HCT116 (cell line): ENCODE measurements around the gene MEF2D.

Experiments
- CTCF ChIP-seq, 3 experiments: fragments of 200-600 bp in 1 of 3; sonication (generic) in 1 of 3; IDR thresholded peaks in 2 of 3; conservative IDR thresholded peaks in 1 of 3; 2 replicates each; pipeline ENCODE4 v1.5.1; 2012 to 2017; ENCODE audit warnings: low read depth in 2 of 3, low read length in 2 of 3, antibody characterized with exemption in 1 of 3, borderline replicate concordance in 1 of 3, control low read depth in 1 of 3, mild to moderate bottlenecking in 1 of 3, mixed read lengths in 1 of 3, mixed run types in 1 of 3, moderate library complexity in 1 of 3; ENCODE audit not compliant: insufficient read depth in 1 of 3
- ELF1 ChIP-seq: IDR thresholded peaks from 2 replicates; pipeline ENCODE4 v1.6.1; 2012; ENCODE audit warnings: low read depth, borderline replicate concordance
- EZH2 ChIP-seq: fragments of 200-600 bp; sonication (generic); IDR thresholded peaks from 2 replicates; pipeline ENCODE4 v1.6.1; 2017; ENCODE audit warnings: antibody characterized with exemption, mixed run types
- FOSL1 ChIP-seq: IDR thresholded peaks from 2 replicates; pipeline ENCODE4 v1.6.1; 2012; ENCODE audit warnings: low read depth
- TCF7L2 ChIP-seq: IDR thresholded peaks from 2 replicates; pipeline ENCODE4 v1.7.0; 2011; ENCODE audit warnings: borderline replicate concordance, inconsistent platforms; ENCODE audit not compliant: insufficient read depth, insufficient read length; ENCODE audit errors: extremely low read depth
- YY1 ChIP-seq: IDR thresholded peaks from 2 replicates; pipeline ENCODE4 v1.6.1; 2011; ENCODE audit warnings: low read length, low read depth, moderate library complexity, mild to moderate bottlenecking; ENCODE audit not compliant: insufficient replicate concordance; ENCODE audit errors: extremely low read depth
- ZNF274 ChIP-seq: fragments of 200-500 bp; sonication (Bioruptor generic); IDR thresholded peaks from 2 replicates; pipeline ENCODE4 v1.6.1; 2014; ENCODE audit warnings: mild to moderate bottlenecking, low read depth, low read length, inconsistent platforms

DNA sequence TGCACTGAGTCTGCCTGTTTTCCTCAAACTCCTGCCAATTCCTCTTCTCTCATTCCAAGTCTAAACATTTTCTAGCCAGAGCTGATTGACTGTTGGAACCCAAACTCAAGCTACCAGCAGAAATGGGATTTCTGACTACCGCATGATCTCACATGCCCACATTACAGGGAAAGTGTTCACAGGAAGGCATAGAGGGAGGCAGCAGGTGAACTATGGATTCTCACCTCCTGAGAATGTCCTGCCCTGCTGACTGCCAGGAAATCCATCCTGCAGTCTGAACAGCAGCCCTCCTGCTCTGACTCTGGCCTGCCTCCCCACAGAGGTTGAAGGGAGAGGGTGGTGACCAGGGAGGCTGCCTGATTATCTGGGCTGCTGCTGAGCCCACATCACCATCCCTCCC is 49.3 kb upstream of the MEF2D start:
- TF ChIP-seq YY1 (no peak), FOSL1 (no peak), CTCF (IDR thresholded peaks at IDR 0.05 in 2 of 3, conservative IDR thresholded peaks at IDR 0.05 in 1 of 3; ENCODE audit: borderline replicate concordance in 1 of 3, insufficient read depth in 1 of 3, low read depth in 2 of 3, low read length in 2 of 3) (no peak), ZNF274 (no peak), TCF7L2 (no peak), EZH2 (no peak), ELF1 (no peak)
